A549 (cell line): ENCODE measurements around the gene PRKN.

Experiments used
- CEBPB ChIP-seq, 2 experiments: fragments of >200 bp in 1 of 2; sonication (Bioruptor Twin) in 1 of 2; formaldehyde crosslinking in 1 of 2; IDR thresholded peaks; 2 replicates each; pipeline ENCODE4 v1.6.1; 2012 to 2016
- CHD2 ChIP-seq: fragments of 150-350 bp; IDR thresholded peaks from 2 replicates; pipeline ENCODE4 v1.6.1; 2014; ENCODE audit warnings: low read length; ENCODE audit not compliant: partially characterized antibody
- CTCF ChIP-seq: fragments of >200 bp; sonication (Bioruptor Twin); formaldehyde crosslinking; IDR thresholded peaks from 3 replicates; pipeline ENCODE4 v1.5.1; 2016
- E2F6 ChIP-seq: IDR thresholded peaks from 2 replicates; pipeline ENCODE4 v1.6.1; 2012; ENCODE audit warnings: low read depth, borderline replicate concordance
- ELK1 ChIP-seq: fragments of 150-350 bp; IDR thresholded peaks from 2 replicates; pipeline ENCODE4 v1.6.1; 2014; ENCODE audit warnings: low read depth, mild to moderate bottlenecking, low read length
- MAX ChIP-seq: IDR thresholded peaks from 2 replicates; pipeline ENCODE4 v1.6.1; 2012
- MYC ChIP-seq: IDR thresholded peaks from 2 replicates; pipeline ENCODE4 v1.6.1; 2012; ENCODE audit warnings: mild to moderate bottlenecking, inconsistent platforms, low read length, improper control_type of control experiment, borderline replicate concordance
- POLR2A ChIP-seq: IDR thresholded peaks from 2 replicates; pipeline ENCODE4 v1.6.1; 2012; ENCODE audit warnings: mild to moderate bottlenecking, low read length
- RAD21 ChIP-seq, 2 experiments: fragments of >200 bp in 1 of 2; sonication (Bioruptor Twin) in 1 of 2; formaldehyde crosslinking in 1 of 2; IDR thresholded peaks in 1 of 2; conservative IDR thresholded peaks in 1 of 2; 2 replicates in 1 of 2; 3 replicates in 1 of 2; pipeline ENCODE4 v1.6.1; 2012 to 2018; ENCODE audit warnings: inconsistent platforms in 1 of 2
- RARB ChIP-seq: fragments of 250-450 bp; sonication (Bioruptor Pico); IDR thresholded peaks from 2 replicates; pipeline ENCODE4 v1.8.0; 2021; ENCODE audit warnings: mild to moderate bottlenecking, moderate library complexity
- RCOR1 ChIP-seq: fragments of 150-350 bp; IDR thresholded peaks from 2 replicates; pipeline ENCODE4 v1.6.1; 2014; ENCODE audit warnings: antibody characterized with exemption, low read length, low read depth
- REST ChIP-seq: fragments of 200-600 bp; sonication (generic); IDR thresholded peaks from 2 replicates; pipeline ENCODE4 v1.6.1; 2016; ENCODE audit warnings: antibody characterized with exemption, mild to moderate bottlenecking, moderate library complexity
- SMC3 ChIP-seq: fragments of >200 bp; sonication (Bioruptor Twin); formaldehyde crosslinking; IDR thresholded peaks from 3 replicates; pipeline ENCODE4 v1.6.1; 2018; ENCODE audit warnings: inconsistent platforms

GRCh38 chr6:162701551-162701950, 26.0 kb downstream of the PRKN start:
- no peak for TF ChIP-seq CTCF
- TF ChIP-seq SMC3: no peak
- TF ChIP-seq CHD2: no peak
- no peak for TF ChIP-seq REST
- TF ChIP-seq CEBPB (IDR thresholded peaks at IDR 0.05): no peak
- no peak for TF ChIP-seq POLR2A
- TF ChIP-seq RARB (CRISPR knock-in tag): no peak
- TF ChIP-seq MAX: no peak
- TF ChIP-seq MYC: no peak
- TF ChIP-seq E2F6: no peak
- TF ChIP-seq RCOR1: no peak
- no peak for TF ChIP-seq RAD21 (conservative IDR thresholded peaks at IDR 0.05 in 1 of 2, IDR thresholded peaks at IDR 0.05 in 1 of 2)
- TF ChIP-seq ELK1: no peak
